Fibroblast of mammary gland (primary cell): ENCODE data around the gene CIDEC.

ENCODE experiments used
- DNase-seq: peaks from one replicate; pipeline ENCODE4 v3.0.0-alpha.2; 2010; ENCODE audit warnings: low read depth
- H3K4me3 ChIP-seq: 2 replicates; pipeline ENCODE4 v1.5.1; 2011; ENCODE audit warnings: low read depth, mild to moderate bottlenecking, low read length, moderate library complexity; ENCODE audit not compliant: control insufficient read depth
- CTCF ChIP-seq: conservative IDR thresholded peaks from 2 replicates; pipeline ENCODE4 v1.5.1; 2011; ENCODE audit warnings: low read depth, low read length, inconsistent platforms; ENCODE audit not compliant: control insufficient read depth, insufficient read depth

Gene CIDEC

GRCh38 chr3:9891072-9891622 lies 11.1 kb upstream of the CIDEC start:
- peak overlapping the region; percentile 92 for H3K4me3 ChIP-seq
- DNase-seq, result no peak
- TF ChIP-seq CTCF, result no peak

GRCh38 chr3:9890249-9891071 lies 10.4 kb upstream of the CIDEC start, which contains the start of gene JAGN1:
TSS of gene JAGN1 (plus strand) at chr3:9890610. CDS start at chr3:9890723, 113 bp downstream.
- peak; percentile 86 for DNase-seq
- peak within 1 kb of the TSS; percentile 92 for H3K4me3 ChIP-seq
- TF ChIP-seq CTCF, result no peak

- no peak overlapping the region for H3K4me3 ChIP-seq
- no peak for DNase-seq
- TF ChIP-seq CTCF, result no peak
These were observed 9.4 kb upstream of the CIDEC start for GRCh38 chr3:9889405-9889804.

- no peak overlapping the region for H3K4me3 ChIP-seq
- DNase-seq, result no peak
- no peak for TF ChIP-seq CTCF
These were observed 8.5 kb upstream of the CIDEC start for GRCh38 chr3:9888540-9888939.

- DNase-seq, result no peak
- H3K4me3 ChIP-seq, result no peak overlapping the region
These were observed 7.4 kb upstream of the CIDEC start for GRCh38 chr3:9887480-9887879.

GRCh38 chr3:9886328-9886727 lies 6.3 kb upstream of the CIDEC start:
- TF ChIP-seq CTCF, result no peak
- DNase-seq, result no peak

More at GRCh38 chr3:9887480-9887879, 7.4 kb upstream of the CIDEC start:
- TF ChIP-seq CTCF, result no peak

More at GRCh38 chr3:9886328-9886727, 6.3 kb upstream of the CIDEC start:
- H3K4me3 ChIP-seq, result no peak overlapping the region
